HG03521 (cell line): ENCODE data around the gene RALB.
A peak's percentile ranks its signal among the peaks of the same experiment; 100 is the strongest.
"Not testable (repeated sequence)": the region's sequence is repeated elsewhere in the genome, so short reads cannot be mapped to it uniquely, and the experiment has no call there.

Experiments
- ATAC-seq: cut with Tn5 transposase; IDR thresholded peaks from one replicate; pipeline ENCODE4 v1.9.1; 2021; ENCODE audit warnings: mild to moderate bottlenecking, moderate library complexity; ENCODE audit not compliant: unreplicated experiment

RALB gene

DNA sequence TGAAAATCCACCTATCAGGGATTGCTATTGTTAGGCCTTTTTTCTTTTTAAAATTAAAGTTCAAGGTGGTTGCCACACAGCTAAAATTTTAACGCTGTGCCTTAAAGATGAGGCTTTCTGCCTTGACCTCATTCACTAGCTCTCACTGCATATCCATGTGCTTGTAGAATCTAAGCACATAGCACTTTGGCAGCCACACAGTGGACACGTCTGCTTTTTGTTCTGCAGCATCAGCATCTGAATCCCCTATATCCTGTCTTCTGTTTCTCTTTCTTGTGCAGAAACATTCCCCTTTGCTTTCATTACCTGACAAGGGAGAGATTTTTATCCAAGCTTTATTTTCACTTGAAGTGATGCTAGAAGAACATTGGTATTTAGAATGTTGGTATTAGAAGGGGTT lies 38.1 kb downstream of the RALB start:
- no peak for ATAC-seq

DNA sequence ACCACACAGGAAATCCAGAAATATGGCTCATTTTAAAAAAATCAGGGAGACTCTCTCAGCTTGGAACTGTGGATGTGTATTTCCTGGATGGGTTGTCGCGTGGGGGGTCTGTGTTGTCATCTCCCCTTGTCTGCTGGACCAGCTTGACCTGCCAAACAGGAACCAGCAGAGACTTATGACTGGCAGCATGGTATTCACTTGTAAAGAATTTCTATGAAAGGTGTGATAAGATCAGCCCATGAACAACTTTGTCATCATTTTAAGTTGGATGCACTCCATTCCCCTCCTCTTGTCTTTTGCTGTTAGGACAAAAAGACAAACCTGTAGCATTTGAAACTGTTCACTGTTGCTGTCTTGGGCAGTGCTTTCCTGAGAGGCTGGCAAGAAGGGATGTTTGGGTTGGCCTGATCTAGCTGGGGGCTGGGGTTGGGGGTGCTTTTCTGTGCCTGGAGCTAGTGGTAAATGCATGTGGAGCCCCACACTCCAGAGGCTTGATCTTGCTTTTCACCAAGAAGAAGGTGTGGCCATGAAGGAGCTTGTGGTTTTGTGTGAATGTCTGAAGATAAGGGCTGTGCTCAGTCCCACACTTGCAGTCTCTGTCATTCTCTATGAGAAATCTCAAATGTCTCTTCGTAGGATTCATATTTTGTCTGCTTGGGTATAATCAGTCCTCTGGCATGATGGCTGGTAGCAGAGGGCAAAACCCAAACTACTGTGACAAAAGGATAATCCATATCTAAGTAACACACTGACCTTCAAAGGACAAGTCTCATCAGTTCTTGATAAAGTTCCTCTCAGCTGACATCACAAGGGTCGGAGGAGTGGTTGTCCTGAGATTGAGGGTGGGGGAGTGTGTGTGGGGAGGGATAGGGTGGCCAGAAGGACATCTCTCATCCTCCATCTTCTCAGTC lies 39.0 kb downstream of the RALB start:
- ATAC-seq: no peak

DNA sequence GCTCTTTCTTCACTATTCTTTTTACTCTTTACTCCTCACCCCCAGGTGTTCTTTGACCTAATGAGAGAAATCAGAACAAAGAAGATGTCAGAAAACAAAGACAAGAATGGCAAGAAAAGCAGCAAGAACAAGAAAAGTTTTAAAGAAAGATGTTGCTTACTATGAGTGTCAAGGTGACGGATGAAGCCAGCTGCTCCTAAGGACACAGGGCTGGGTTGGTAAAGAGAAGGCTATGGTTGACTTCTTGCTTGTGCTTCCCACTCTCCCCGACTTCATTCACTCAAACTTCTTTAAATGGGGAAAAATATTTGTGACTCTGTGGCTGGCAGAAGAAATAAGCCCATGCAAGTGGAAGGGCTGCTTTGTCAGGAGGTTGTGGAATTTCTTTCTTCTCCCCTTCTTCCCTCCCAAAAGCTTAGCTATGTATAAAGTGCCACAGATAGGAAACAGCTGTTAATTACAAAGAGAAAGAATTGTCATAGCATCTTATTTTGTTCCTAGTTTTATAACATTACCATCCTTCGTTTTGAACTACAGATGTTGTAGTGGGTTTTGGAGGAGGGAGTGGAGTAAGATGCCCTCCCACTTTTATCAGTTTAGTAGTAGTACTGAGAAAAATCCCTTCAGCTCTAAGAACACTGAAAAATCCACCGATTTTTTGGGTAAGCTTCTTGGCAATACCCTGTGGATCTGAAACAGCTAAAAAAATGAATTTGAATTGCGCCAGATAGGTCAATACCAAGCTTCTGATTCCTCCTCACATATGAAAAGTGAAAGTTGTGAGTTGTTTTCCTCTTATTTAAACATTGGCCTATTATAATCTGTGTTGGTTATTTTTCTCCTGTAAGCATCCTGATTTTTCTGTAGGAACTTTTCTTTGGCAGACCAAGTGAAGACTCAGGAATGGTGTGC lies 40.7 kb downstream of the RALB start:
- no peak for ATAC-seq

DNA sequence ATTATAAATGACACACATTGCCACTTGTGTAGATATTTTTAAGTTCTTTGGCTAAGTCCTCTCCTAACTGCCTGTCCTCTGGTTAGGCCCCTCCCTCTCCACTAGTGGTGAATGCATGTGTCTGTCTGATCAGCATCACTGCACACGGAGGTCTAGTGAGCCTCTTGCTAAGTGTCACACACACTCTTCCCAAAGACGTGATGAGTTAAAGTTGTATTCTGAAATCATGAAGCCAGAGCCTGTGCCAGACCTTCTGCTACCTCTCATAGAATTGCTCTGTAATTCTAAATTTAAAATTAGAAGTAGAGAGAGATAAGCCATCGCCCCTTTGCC lies 41.3 kb downstream of the RALB start:
- ATAC-seq: peak; percentile 80

DNA sequence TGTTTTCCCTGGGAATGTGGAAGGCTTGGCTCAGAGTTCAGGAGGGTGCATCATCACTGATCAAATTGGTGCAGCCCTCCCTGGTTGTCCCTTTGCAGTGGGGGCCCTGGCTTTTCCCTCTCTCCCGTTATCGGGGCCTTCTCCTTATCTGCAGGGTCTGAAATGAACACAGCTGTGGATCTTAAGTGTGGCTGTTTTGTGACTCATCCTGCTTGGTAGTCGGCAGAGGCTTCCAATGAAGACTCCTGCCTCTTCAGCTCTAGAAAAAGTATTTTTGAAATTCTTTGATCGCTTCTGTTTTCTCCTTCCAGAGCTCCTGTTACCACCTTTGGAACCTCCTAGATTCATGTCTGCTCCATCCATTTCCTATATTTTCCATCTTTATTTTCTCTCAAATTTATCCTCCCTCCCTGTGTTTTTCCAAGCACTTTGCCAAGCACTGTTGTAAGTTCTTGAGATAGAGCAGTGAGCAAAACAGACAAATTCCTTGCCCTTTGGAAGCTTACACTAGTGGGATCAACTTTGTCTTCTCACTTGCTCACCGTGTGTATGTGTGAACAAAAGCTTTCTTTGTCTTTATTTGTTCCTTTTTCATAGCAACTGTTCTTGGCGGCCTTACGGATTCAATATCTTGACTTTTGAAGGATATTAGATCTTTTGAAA lies 45.7 kb downstream of the RALB start:
- ATAC-seq: no peak

DNA sequence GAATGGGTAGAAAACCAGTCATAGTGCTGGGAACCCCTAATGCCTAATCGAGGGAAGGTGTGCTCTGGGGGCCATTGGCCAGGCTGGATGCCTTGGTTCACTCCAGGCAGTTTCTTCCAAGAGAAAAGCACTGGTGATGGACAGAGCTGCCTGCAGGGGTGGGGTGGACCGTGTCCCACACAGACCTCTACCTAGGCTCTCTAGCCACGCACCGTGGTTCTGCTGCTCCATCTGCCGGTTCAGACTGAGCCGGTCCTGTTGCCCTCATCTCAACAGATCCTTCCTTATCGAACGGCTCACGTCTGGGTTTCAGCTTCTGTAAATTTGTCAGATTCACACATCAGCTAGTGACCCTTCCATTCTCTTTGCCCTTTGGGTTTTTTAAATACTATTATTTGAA lies 46.4 kb downstream of the RALB start:
- no peak for ATAC-seq

DNA sequence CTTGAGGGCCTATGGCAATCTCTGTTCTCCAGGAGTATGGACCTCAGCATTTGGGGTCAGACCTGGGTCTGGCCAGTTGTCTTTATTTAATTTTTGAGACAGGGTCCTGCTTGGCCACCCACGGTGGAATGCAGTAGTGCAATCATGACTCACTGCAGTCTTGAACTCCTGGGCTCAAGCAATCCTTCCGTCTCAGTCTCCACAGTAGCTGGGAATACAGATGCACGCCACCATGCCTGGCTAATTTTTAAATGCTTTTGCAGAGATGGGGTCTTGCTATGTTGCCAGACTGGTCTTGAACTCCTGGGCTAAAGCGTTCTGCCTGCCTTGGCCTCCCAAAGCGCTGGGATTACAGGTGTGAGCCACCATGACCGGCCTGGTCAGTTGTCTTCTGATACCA lies 46.9 kb downstream of the RALB start:
- no peak for ATAC-seq

DNA sequence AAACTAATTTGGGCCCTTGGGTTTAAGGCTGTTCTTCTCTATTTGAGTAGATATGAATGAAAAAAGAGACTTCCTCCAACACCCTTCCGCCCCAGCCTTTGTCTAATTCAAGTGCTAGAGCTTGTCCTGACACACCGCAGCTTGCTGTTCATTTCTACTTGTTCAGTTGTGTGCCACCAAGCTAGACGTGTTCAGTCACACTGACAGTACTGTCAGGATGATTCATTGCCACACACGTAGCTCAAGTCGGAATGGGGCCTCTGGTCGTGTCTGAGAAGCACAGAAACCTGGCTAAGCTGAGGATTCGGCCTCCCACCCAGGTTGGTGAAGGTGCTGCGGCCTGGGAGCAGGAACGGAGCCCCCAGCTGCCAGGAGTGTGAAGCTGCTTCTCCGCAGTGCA lies 47.7 kb downstream of the RALB start:
- no peak for ATAC-seq

DNA sequence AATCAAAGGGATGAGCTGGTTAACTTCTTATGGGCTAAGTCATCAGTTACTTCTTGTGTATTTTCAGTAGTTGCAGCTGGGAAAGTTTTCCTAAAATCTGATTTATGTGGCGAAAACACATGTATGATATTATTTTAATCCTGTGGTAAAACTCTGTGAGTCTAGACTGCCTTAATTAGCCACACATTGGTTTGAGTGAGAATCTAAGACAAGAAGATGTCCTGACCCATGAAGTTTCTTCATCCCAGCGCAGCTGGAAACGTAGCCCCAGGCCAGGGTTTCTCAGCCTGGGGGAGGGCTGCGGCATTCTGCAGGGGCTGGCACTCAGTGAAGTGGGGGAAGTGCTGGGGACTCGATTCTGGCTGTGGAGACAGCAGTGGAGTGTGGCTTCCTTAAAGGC lies 48.6 kb downstream of the RALB start:
- no peak for ATAC-seq

DNA sequence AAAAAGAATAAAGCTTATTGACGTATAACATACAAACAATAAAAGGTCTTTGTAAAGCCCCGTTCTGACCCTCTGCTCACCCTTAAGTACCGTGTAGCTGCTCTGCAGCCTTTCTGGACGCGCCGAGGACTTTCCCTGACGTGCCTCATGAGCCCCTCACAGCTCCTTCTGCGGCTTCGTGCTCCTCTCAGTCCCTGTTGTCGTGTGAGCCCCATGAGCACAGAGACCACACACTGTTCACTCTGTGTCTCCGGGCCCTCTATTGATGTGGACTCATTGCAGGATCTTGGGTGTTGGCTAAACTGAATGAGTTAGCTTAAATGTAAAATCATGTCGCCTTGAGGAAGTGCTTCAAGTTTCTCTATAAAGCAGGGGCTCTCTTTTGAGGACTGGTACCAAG lies 49.6 kb downstream of the RALB start:
- ATAC-seq: no peak

DNA sequence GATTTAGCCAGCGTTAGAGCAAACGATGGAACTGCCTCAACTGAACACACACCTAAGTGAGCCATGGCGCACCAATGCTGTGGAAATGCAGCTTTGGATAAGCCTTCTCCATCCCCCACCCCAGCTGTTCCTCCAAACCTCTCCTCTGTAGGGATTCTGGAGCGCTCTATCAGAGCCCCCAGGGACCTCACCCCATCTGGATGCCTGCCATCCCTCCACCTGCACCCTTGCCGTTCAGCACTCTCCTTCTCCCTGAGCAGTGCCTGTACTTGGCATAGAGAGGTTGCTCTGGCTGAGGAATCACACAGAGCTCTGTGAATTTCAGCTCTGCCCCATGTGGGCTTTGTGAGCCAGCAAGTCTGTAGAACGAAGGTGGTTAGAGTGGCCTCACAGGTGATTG lies 50.5 kb downstream of the RALB start:
- no peak for ATAC-seq

DNA sequence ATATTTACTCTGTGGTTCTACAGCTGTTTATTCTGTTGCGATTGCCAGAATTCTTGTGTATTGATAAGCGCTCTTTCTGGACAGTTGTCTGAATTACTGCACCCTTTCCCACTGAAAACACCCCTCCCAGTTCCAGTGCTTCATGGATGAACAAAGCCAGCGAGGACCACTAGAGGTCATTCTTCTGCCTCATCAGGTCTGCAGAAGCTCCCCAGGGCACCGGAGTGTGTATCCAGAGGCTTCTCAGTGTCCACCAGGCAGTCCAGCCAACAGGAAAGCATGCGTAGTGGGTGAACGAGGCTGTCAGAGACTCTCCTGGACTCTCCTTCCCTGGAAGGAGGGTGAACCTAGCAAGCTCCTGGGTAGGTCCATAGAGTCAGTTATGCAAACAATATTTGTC lies 52.6 kb downstream of the RALB start:
- no peak for ATAC-seq

DNA sequence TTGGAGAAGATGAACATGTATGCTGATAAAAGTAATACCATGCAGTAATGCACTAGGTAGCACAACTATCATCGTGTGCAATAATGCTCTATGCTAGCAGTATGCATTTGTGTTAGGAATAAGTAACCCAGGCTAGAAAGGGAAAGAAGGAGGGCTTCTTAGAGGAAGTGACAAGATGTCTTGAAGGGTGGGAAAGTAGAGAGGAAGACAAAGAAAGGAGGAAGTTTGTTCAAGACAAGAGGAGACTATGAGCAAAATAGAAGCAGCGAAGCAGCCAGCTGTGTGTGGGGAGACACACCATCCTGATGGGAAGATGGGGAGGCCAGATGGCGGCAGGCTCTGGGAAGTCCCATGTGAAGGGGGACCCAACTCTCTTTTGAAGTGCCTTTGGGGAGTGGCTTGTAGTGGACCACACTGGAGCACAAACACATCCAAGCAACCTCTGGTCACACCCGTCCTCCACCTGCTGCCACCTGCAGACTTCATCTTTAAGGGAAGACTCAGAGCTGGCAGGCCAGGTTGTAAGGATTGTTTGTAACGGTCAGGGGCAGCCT lies 53.4 kb downstream of the RALB start:
- no peak for ATAC-seq

DNA sequence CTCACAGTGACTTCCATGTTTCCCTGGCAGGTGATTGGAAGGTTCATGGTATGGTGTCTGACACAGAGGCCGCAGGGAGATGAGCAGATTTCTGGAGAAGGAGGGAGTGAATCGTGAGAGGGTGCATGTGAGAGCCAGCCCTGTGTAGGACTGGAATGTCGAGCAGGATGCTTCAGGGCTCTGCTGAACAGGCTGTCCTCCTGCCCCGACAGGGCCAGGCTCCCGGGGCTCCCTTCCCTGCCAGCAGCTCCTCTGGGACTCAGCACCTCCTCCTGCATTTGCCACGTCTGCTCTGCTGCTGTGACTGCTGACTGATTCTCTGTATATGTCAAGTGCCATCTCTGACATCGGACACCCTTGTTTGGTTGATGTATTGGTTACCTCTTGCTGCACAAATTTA lies 54.8 kb downstream of the RALB start:
- ATAC-seq: no peak

DNA sequence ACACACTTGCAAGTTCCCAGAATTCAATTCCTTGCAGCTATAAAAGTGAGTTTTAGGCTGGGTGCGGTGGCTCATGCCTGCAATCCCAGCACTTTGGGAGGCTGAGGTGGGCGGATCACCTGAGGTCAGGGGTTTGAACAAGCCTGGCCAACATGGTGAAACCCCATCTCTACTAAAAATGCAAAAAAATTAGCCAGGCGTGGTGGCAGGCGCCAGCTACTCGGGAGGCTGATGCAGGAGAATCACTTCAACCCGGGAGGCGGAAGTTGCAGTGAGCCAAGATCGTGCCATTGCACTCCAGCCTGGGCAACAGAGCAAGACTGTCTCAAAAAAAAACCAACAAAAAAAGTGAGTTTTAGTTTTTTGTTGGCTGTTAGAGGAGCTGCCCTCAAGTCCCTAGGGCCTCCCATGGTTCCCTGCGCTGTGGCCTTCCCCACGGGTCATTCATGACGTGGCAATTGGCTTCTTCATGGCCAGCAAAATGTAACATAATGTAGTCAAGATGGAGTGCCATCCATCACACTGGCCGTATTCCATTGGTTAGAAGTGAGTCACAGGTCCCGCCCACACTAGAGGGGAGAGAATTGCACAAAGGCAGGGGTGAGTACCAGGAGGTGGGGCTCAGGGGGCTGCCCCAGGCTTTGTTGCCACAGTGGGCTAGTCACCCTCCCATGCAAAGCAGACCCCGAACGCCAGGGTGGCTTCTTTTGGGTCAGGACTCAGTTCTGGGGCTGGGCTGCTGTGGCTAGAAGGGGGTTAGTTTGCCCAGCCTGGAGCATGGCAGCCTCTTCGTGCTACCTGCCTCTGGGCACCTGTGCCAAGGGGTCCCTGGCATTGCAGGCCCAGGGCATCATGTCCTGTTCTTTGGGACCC lies 55.6 kb downstream of the RALB start:
- no peak for ATAC-seq

DNA sequence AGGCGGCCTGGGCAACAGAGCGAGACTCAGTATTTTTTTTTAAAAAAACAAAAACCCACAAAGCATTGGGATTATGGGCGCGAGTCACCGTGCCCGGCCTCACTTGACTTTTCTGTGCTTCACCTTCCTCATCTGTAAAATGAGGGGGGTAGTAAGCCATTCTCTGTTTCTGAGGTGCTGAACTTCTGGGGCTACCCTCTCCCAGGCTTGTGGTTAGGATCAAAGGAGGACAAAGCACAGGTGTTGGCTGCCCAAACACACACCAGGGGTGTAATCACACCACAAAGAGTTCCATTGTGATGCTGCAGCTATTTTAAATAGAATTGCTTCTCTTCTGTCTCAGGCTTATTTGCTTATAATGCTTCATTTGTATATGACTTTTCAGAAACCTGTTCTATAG lies 57.5 kb downstream of the RALB start:
- no peak for ATAC-seq

DNA sequence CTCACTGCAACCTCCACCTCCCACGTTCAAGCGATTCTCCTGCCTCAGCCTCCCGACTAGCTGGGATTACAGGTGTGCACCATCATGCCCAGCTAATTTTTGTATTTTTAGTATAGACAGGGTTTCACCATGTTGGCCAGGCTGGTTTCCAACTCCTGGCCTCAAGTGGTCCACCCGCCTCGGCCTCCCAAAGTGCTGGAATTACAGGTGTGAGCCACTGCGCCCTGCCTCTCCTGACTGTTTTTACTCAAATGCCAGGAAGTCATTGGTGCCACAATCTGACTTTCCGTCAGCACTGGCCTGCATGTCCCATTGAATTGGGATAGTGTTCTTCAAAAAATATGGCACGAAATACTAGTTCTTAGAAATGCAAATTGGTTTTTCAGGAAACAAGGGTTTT lies 58.2 kb downstream of the RALB start:
- ATAC-seq: not testable (repeated sequence)

DNA sequence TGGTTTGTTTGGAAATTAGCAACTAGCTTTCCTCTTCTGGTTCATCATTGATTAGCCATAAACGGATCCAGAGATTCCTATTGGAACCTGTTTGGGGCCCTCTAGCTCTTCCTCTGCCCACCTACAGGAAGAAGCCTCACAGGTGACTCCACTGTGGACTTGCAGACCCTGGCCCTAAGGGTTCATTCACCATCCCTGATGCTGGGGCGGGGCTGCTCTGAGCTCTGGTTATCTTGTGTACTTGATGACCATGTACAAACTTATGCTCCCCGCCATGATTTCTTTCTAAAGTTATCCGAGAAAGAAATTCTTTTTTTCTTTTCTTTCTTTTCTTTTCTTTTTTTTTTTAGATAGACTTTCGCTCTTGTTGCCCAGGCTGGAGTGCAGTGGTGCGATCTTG lies 59.4 kb downstream of the RALB start:
- no peak for ATAC-seq

DNA sequence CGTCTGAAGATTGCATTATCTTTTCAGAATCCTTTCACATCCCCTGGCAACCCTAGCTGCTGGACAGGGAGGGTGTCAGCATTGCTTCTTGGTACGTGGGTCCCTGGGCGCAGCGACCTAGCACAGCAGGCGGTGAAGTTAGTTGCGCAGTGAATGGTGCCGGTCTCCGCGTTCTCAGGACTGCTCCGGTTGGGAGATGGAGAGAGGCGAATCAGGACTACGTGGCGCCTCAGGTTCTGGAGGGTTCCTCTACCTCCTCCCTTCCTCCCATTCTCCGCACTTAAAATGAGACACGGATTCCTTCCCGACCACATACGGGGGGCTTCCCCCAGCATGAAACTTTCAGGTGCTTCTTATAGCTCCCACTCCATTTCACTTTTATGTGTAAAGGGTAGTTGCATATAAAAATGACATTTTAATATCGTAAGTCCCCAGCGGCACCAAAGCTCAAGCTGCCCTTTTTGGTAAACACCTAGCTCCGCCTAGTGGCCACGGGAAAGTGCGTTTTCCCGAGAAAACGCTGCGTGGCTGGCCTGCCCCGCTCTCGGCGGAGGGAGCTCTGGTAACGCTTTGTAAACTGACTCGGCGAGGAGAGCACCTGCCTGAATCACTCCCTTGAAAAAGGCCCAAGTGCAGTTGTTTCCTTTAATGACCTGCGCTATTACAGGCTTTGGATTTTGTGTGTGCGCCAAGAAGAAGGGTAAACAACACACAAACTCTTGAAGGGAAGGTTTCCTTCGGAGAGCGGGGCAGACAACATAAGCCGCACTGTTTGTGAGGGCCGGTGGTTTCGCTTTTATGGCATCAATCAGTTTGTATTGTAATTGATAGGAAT lies 60.4 kb downstream of the RALB start:
- ATAC-seq: no peak
